K562 (cell line): Measurements from ENCODE around the gene EXOC3L1. TPM values are rescaled to one million over a fixed set of nuclear protein-coding genes. Genes with fewer than 3 reads are reported as not detected.

Source experiments
- CBFB ChIP-seq: sonication (generic); formaldehyde crosslinking; IDR thresholded peaks from 2 replicates; pipeline ENCODE4 v1.4.0; 2020; ENCODE audit warnings: mild to moderate bottlenecking, missing genetic modification reagents
- CEBPG ChIP-seq, 3 experiments: fragments of 200-800 bp in 1 of 3; sonication (Bioruptor generic) in 1 of 3; sonication (generic) in 1 of 3; formaldehyde crosslinking in 1 of 3; IDR thresholded peaks in 2 of 3; conservative IDR thresholded peaks in 1 of 3; 2 replicates each; pipeline versions ENCODE4 v1.6.1 to v1.8.0; 2016 to 2022; ENCODE audit warnings: missing compliant biosample characterization in 2 of 3, missing genetic modification characterization in 2 of 3, mild to moderate bottlenecking in 1 of 3, missing genetic modification reagents in 1 of 3
- CTBP1 ChIP-seq: fragments of 450-650 bp; IDR thresholded peaks from 2 replicates; pipeline ENCODE4 v1.6.1; 2016; ENCODE audit warnings: borderline replicate concordance
- HLTF ChIP-seq: fragments of 450-650 bp; IDR thresholded peaks from 2 replicates; pipeline ENCODE4 v1.6.1; 2016
- ILF3 ChIP-seq: fragments of 450-650 bp; IDR thresholded peaks from 2 replicates; pipeline ENCODE4 v1.6.1; 2018; ENCODE audit warnings: antibody characterized with exemption, mild to moderate bottlenecking, moderate library complexity, borderline replicate concordance
- LEF1 ChIP-seq: fragments of 450-650 bp; IDR thresholded peaks from 2 replicates; pipeline ENCODE4 v1.6.1; 2016; ENCODE audit warnings: mild to moderate bottlenecking
- NCOA6 ChIP-seq: fragments of 450-650 bp; IDR thresholded peaks from 2 replicates; pipeline ENCODE4 v1.6.1; 2017; ENCODE audit warnings: mild to moderate bottlenecking
- PTTG1 ChIP-seq: fragments of 450-650 bp; IDR thresholded peaks from 2 replicates; pipeline ENCODE4 v1.6.1; 2016; ENCODE audit warnings: low read depth, mild to moderate bottlenecking, missing genetic modification characterization, missing compliant biosample characterization
- RBM15 ChIP-seq: fragments of 200-400 bp; formaldehyde crosslinking; IDR thresholded peaks from 2 replicates; pipeline ENCODE4 v1.6.1; 2018; ENCODE audit warnings: mild to moderate bottlenecking, low read length, moderate library complexity; ENCODE audit not compliant: insufficient read depth
- RBM25 ChIP-seq: fragments of 200-400 bp; formaldehyde crosslinking; IDR thresholded peaks from 2 replicates; pipeline ENCODE4 v1.6.1; 2018; ENCODE audit warnings: low read length, low read depth, moderate library complexity; ENCODE audit not compliant: severe bottlenecking
- TBP ChIP-seq: optimal IDR thresholded peaks from 2 replicates; pipeline ENCODE3; 2011; ENCODE audit warnings: low read depth, low read length, improper control_type of control experiment
- XRCC4 ChIP-seq: IDR thresholded peaks from one replicate; pipeline ENCODE4 v1.6.1; 2011; ENCODE audit not compliant: insufficient read depth, insufficient read length; ENCODE audit errors: extremely low read depth
- ZNF384 ChIP-seq: IDR thresholded peaks from 2 replicates; pipeline ENCODE4 v1.6.1; 2012; ENCODE audit warnings: low read depth, low read length, improper control_type of control experiment
- ZNF561 ChIP-seq: fragments of 450-650 bp; formaldehyde crosslinking; conservative IDR thresholded peaks from 2 replicates; pipeline ENCODE4 v1.4.0; 2020; ENCODE audit warnings: mild to moderate bottlenecking, moderate library complexity
- ZNF644 ChIP-seq: fragments of 200-800 bp; sonication (Bioruptor generic); IDR thresholded peaks from 2 replicates; pipeline ENCODE4 v1.6.1; 2016; ENCODE audit warnings: low read depth, missing genetic modification characterization, missing compliant biosample characterization
- polyA plus RNA-seq, 8 experiments: library from polyadenylated mRNA; depleted of rRNA in 4 of 8; stranded (reverse) in 5 of 8; unstranded in 3 of 8; fragments of >200 nt; fragmentation: Nextera tagmentation in 2 of 8; fragmentation: Illumina TruSeq in 1 of 8; extraction: Ambion mirVana in 2 of 8; extraction: Trizol in 1 of 8; gene quantifications; 2 replicates each; pipeline versions ENCODE4 v1.2.1 to v1.2.3, GENCODE V29; 2011 to 2014; ENCODE audit warnings: inconsistent platforms in 1 of 8, missing spikeins in 1 of 8
- total RNA-seq, 7 experiments: library from RNA; depleted of rRNA in 6 of 7; stranded (reverse); fragments of >200 nt in 6 of 7; fragmentation: Illumina TruSeq in 2 of 7; extraction: Trizol in 2 of 7; gene quantifications; 2 replicates each; pipeline versions ENCODE4 v1.2.1 to v1.2.3, GENCODE V29; 2011 to 2021; ENCODE audit warnings: low replicate concordance in 1 of 7
- TF ChIP-seq, protein P1 (sequence below): fragments of 250-450 bp; sonication (Bioruptor Pico); IDR thresholded peaks from 2 replicates; pipeline ENCODE4 v1.5.0; 2020; ENCODE audit warnings: mild to moderate bottlenecking
- TF ChIP-seq, protein P2 (sequence below): fragments of 450-650 bp; IDR thresholded peaks from 2 replicates; pipeline ENCODE4 v1.6.1; 2016; ENCODE audit warnings: low read depth, mild to moderate bottlenecking, moderate library complexity
- TF ChIP-seq, protein P3 (sequence below), 2 experiments: fragments of 200-800 bp in 1 of 2; sonication (Bioruptor generic) in 1 of 2; sonication (generic) in 1 of 2; formaldehyde crosslinking in 1 of 2; IDR thresholded peaks in 1 of 2; conservative IDR thresholded peaks in 1 of 2; 2 replicates each; pipeline versions ENCODE4 v1.5.0 to v1.6.1; 2016 to 2020; ENCODE audit warnings: missing compliant biosample characterization in 1 of 2, missing genetic modification characterization in 1 of 2, missing genetic modification reagents in 1 of 2
- TF ChIP-seq, protein P4 (sequence below), 2 experiments: IDR thresholded peaks; 2 replicates each; pipeline ENCODE4 v1.6.1; 2012; ENCODE audit warnings: improper control_type of control experiment in 2 of 2, low read depth in 2 of 2, low read length in 2 of 2, borderline replicate concordance in 1 of 2
- TF ChIP-seq, protein P5 (sequence below): sonication (generic); formaldehyde crosslinking; IDR thresholded peaks from 2 replicates; pipeline ENCODE4 v1.8.0; 2023; ENCODE audit warnings: mild to moderate bottlenecking, missing genetic modification reagents

EXOC3L1 gene
- total and polyA plus RNA-seq, 9 of the 15 experiments (the other 6 are each of a cell fraction or from before 2014, with no cell fraction given) = 0.08 TPM; not detected in 8

DNA sequence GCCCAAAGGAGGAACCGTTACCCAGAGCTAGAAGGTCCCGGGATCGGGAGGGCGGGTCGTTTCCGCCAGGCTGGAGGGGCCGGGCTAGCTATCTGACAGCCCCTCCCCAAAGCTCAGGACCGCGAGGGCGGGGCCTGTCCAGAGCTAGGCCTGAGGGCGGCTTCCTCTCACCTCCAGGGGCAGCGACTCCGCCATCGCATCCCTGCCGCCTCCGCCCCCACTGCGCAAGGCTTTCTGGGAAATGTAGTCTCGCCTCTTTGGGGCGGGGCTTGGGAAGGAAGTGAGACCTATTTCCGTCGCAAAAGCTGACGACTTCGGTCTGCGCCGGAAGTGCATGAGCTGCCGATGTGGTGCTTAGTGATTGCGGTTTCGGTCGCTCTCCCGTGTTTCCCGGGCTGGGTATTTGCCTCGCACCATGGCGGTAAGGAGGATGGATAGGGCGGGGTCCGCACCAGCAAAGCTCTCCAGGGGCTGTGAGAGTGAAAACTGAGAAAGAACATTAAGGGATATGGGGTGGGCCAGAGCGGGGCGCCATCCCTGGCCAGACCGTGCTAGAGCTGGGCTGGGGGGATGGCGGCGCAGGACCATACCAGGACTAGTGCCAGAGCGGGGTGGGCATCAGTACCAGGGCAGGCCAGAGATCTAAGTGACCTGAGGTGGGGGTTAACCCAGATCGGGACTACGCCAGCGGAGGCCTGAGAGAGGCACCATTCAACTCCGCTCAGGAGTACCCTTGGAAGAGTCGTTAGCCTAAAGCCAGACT lies 37.0 kb upstream of the EXOC3L1 start, which contains the start of gene TMEM208 (continued):
- peak; percentile 88 for TF ChIP-seq CTBP1
- no peak for TF ChIP-seq ZNF384
- TF ChIP-seq, protein P1, sequence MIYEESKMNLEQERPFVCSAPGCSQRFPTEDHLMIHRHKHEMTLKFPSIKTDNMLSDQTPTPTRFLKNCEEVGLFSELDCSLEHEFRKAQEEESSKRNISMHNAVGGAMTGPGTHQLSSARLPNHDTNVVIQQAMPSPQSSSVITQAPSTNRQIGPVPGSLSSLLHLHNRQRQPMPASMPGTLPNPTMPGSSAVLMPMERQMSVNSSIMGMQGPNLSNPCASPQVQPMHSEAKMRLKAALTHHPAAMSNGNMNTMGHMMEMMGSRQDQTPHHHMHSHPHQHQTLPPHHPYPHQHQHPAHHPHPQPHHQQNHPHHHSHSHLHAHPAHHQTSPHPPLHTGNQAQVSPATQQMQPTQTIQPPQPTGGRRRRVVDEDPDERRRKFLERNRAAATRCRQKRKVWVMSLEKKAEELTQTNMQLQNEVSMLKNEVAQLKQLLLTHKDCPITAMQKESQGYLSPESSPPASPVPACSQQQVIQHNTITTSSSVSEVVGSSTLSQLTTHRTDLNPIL (CRISPR knock-in tag) = no peak
- TF ChIP-seq LEF1 = 0 out of 2 replicates have a peak, but pooled peaks have one; percentile 30
- TF ChIP-seq PTTG1 = no peak
- TF ChIP-seq RBM25 = no peak
- TF ChIP-seq, protein P2, sequence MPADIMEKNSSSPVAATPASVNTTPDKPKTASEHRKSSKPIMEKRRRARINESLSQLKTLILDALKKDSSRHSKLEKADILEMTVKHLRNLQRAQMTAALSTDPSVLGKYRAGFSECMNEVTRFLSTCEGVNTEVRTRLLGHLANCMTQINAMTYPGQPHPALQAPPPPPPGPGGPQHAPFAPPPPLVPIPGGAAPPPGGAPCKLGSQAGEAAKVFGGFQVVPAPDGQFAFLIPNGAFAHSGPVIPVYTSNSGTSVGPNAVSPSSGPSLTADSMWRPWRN = no peak
- TF ChIP-seq, protein P3, sequence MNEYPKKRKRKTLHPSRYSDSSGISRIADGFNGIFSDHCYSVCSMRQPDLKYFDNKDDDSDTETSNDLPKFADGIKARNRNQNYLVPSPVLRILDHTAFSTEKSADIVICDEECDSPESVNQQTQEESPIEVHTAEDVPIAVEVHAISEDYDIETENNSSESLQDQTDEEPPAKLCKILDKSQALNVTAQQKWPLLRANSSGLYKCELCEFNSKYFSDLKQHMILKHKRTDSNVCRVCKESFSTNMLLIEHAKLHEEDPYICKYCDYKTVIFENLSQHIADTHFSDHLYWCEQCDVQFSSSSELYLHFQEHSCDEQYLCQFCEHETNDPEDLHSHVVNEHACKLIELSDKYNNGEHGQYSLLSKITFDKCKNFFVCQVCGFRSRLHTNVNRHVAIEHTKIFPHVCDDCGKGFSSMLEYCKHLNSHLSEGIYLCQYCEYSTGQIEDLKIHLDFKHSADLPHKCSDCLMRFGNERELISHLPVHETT (CRISPR knock-in tag; conservative IDR thresholded peaks at IDR 0.05 in 1 of 2, IDR thresholded peaks at IDR 0.05 in 1 of 2) = peak in 1 of 2 experiments; percentile 90; a peak in 2 of 4 replicates
- no peak for TF ChIP-seq XRCC4
- TF ChIP-seq HLTF = peak; percentile 36; the same call in 1 of the 2 replicates
- TF ChIP-seq CEBPG (CRISPR knock-in tag; IDR thresholded peaks at IDR 0.05) = no peak
- no peak for TF ChIP-seq CEBPG (tag; conservative IDR thresholded peaks at IDR 0.05 in 1 of 2, IDR thresholded peaks at IDR 0.05 in 1 of 2)
- no peak for TF ChIP-seq ZNF561 (CRISPR knock-in tag)
- TF ChIP-seq ZNF644 = no peak
- TF ChIP-seq, protein P4, sequence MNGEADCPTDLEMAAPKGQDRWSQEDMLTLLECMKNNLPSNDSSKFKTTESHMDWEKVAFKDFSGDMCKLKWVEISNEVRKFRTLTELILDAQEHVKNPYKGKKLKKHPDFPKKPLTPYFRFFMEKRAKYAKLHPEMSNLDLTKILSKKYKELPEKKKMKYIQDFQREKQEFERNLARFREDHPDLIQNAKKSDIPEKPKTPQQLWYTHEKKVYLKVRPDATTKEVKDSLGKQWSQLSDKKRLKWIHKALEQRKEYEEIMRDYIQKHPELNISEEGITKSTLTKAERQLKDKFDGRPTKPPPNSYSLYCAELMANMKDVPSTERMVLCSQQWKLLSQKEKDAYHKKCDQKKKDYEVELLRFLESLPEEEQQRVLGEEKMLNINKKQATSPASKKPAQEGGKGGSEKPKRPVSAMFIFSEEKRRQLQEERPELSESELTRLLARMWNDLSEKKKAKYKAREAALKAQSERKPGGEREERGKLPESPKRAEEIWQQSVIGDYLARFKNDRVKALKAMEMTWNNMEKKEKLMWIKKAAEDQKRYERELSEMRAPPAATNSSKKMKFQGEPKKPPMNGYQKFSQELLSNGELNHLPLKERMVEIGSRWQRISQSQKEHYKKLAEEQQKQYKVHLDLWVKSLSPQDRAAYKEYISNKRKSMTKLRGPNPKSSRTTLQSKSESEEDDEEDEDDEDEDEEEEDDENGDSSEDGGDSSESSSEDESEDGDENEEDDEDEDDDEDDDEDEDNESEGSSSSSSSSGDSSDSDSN (IDR thresholded peaks at IDR 0.05; ENCODE audit: borderline replicate concordance in 1 of 2, low read depth in 2 of 2, low read length in 2 of 2) = no peak
- TF ChIP-seq ILF3 = no peak
- peak; percentile 69 for TF ChIP-seq TBP
- TF ChIP-seq, protein P5, sequence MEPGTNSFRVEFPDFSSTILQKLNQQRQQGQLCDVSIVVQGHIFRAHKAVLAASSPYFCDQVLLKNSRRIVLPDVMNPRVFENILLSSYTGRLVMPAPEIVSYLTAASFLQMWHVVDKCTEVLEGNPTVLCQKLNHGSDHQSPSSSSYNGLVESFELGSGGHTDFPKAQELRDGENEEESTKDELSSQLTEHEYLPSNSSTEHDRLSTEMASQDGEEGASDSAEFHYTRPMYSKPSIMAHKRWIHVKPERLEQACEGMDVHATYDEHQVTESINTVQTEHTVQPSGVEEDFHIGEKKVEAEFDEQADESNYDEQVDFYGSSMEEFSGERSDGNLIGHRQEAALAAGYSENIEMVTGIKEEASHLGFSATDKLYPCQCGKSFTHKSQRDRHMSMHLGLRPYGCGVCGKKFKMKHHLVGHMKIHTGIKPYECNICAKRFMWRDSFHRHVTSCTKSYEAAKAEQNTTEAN (CRISPR knock-in tag) = no peak
- TF ChIP-seq RBM15 = no peak
- TF ChIP-seq CBFB (CRISPR knock-in tag) = peak; percentile 90
- no peak for TF ChIP-seq NCOA6
